Ammon's horn (tissue), 1 donor: ENCODE data around the gene SLC4A8.

ENCODE experiments used
- DNase-seq: peaks from one replicate; pipeline ENCODE4 v3.0.0-alpha.2; 2016; ENCODE audit warnings: low spot score

Gene SLC4A8

GRCh38 chr12:51395283-51396230, 29.1 kb upstream of the SLC4A8 start:
- no peak for DNase-seq

GRCh38 chr12:51397670-51398069, 27.0 kb upstream of the SLC4A8 start:
- DNase-seq, result no peak

- DNase-seq, result no peak
Observed at GRCh38 chr12:51399891-51400290, 24.7 kb upstream of the SLC4A8 start.

GRCh38 chr12:51401020-51401419, 23.6 kb upstream of the SLC4A8 start:
- no peak for DNase-seq

- no peak for DNase-seq
Observed at GRCh38 chr12:51401486-51401885, 23.1 kb upstream of the SLC4A8 start.

- DNase-seq, result no peak
Observed at GRCh38 chr12:51401900-51402299, 22.7 kb upstream of the SLC4A8 start.

GRCh38 chr12:51403159-51403558, 21.5 kb upstream of the SLC4A8 start:
- DNase-seq, result no peak

GRCh38 chr12:51403681-51404136, 20.9 kb upstream of the SLC4A8 start:
- DNase-seq, result peak; percentile 74

GRCh38 chr12:51404627-51405026, 20.0 kb upstream of the SLC4A8 start:
- no peak for DNase-seq

- no peak for DNase-seq
Observed at GRCh38 chr12:51405801-51406207, 18.8 kb upstream of the SLC4A8 start.

- DNase-seq, result no peak
Observed at GRCh38 chr12:51406290-51406689, 18.3 kb upstream of the SLC4A8 start.

GRCh38 chr12:51406859-51407258, 17.8 kb upstream of the SLC4A8 start:
- no peak for DNase-seq

GRCh38 chr12:51407604-51408003, 17.0 kb upstream of the SLC4A8 start:
- DNase-seq, result no peak

- no peak for DNase-seq
Observed at GRCh38 chr12:51409846-51410245, 14.8 kb upstream of the SLC4A8 start.

GRCh38 chr12:51413149-51413548, 11.5 kb upstream of the SLC4A8 start:
- DNase-seq, result no peak

GRCh38 chr12:51413791-51414190, 10.8 kb upstream of the SLC4A8 start:
- DNase-seq, result no peak

- no peak for DNase-seq
Observed at GRCh38 chr12:51415931-51416330, 8.7 kb upstream of the SLC4A8 start.

- no peak for DNase-seq
Observed at GRCh38 chr12:51417826-51418225, 6.8 kb upstream of the SLC4A8 start.

GRCh38 chr12:51419425-51420193, 5.0 kb upstream of the SLC4A8 start:
- DNase-seq, result no peak

GRCh38 chr12:51421266-51421884, 3.3 kb upstream of the SLC4A8 start:
- DNase-seq, result peak; percentile 82

GRCh38 chr12:51424094-51424661, 453 bp upstream of the SLC4A8 start:
- no peak for DNase-seq

GRCh38 chr12:51428256-51428655, 3.6 kb downstream of the SLC4A8 start:
- no peak for DNase-seq
